PFSK-1 (cell line): ENCODE measurements around the gene PURA.

ENCODE experiments used
- POLR2AphosphoS5 ChIP-seq: IDR thresholded peaks from 2 replicates; pipeline ENCODE4 v1.6.1; 2012; ENCODE audit warnings: low read depth, mild to moderate bottlenecking, control low read depth, low read length, moderate library complexity
- SIN3A ChIP-seq: IDR thresholded peaks from 2 replicates; pipeline ENCODE4 v1.6.1; 2012; ENCODE audit warnings: mild to moderate bottlenecking, low read length, moderate library complexity, borderline replicate concordance; ENCODE audit not compliant: insufficient read depth
- TAF1 ChIP-seq: IDR thresholded peaks from 2 replicates; pipeline ENCODE4 v1.6.1; 2012; ENCODE audit warnings: low read length, control low read depth, borderline replicate concordance; ENCODE audit not compliant: insufficient read depth

- TF ChIP-seq POLR2AphosphoS5: no peak
- no peak for TF ChIP-seq SIN3A
- no peak for TF ChIP-seq TAF1
Measured at GRCh38 chr5:140169410-140169809, 55.5 kb downstream of the PURA start.
